ENCODE results near the gene PAQR8. TPM values are rescaled to one million over a fixed set of nuclear protein-coding genes. Genes with fewer than 3 reads are reported as not detected.

PAQR8 gene
- total RNA-seq, 3 donors from 2014 or later, result 70.6 to 184 (median 81.4) TPM

DNA sequence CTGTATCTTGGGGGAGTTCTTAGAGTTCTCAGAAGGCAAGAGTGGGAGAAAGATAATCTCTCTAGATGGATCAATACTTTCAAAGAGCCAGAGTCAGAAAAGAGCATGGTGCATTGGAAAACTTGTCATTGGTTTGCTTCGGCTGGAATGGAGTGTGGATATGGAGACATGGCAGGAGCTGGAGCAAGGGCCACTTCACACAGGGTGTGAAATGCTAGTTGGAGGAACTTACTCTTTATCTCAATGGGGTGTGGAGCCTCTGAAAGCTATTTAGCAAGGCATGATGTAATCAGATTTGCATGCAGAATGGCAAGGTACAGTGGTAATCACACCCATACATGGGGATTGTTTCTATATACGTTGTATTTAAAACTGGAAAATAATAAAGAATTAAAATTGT lies 31.5 kb upstream of the PAQR8 start:
- TF ChIP-seq, protein P1, sequence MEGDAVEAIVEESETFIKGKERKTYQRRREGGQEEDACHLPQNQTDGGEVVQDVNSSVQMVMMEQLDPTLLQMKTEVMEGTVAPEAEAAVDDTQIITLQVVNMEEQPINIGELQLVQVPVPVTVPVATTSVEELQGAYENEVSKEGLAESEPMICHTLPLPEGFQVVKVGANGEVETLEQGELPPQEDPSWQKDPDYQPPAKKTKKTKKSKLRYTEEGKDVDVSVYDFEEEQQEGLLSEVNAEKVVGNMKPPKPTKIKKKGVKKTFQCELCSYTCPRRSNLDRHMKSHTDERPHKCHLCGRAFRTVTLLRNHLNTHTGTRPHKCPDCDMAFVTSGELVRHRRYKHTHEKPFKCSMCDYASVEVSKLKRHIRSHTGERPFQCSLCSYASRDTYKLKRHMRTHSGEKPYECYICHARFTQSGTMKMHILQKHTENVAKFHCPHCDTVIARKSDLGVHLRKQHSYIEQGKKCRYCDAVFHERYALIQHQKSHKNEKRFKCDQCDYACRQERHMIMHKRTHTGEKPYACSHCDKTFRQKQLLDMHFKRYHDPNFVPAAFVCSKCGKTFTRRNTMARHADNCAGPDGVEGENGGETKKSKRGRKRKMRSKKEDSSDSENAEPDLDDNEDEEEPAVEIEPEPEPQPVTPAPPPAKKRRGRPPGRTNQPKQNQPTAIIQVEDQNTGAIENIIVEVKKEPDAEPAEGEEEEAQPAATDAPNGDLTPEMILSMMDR (IDR thresholded peaks at IDR 0.05), result no peak
- Histone ChIP-seq H3K4me3 (no peak overlapping the region), H3K9me3 (no peaks in the 10 kb centered on the region), H3K36me3 (ENCODE audit: low read depth) (no peaks in the 10 kb centered on the region), H3K4me1 (ENCODE audit: low read depth) (peaks cover 33% of the 10 kb centered on the region)
- DNase-seq, result peak in 1 of 3 donors; percentile 75
- intact Hi-C loops (cut with DNase I, micrococcal nuclease), result no loop called here
- ATAC-seq, result peak; percentile 81

DNA sequence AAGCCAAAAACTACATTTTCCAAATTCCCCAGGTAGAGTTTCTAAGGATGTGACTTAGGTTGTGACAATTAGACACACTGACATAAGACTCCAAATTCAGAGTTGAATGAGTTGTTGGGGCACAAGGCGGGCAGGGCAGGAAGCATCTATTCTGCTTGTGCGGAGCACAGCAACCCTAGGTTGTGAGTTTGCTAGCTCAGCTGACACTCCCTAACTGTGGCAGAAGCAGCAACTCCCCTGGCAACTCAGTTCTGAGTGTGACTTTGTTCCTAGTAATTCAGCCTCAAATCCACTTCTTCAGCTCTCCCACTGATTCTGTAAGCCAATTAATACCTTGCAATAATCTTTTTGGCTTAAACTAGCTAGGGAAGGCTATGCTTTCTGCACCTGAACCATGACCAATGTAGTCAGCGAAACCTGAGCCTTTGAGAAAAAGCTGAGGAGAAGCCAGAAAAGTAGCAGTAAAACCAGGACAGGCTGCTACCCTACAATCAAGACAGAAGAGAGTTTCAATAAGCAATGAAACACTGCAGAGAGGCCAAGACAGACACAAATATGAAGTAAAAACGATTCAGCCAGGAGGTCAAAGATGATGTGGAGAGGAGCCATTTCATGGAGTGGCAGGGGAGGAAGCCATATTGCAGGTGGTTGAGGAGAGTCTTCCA lies 30.0 kb upstream of the PAQR8 start:
- H3K4me1 ChIP-seq (ENCODE audit: low read depth), result peaks cover 27% of the 10 kb centered on the region
- TF ChIP-seq, protein P1 (IDR thresholded peaks at IDR 0.05), result no peak
- ATAC-seq, result peak; percentile 18
- intact Hi-C loops (cut with DNase I, micrococcal nuclease), result no loop called here
- H3K36me3 ChIP-seq (ENCODE audit: low read depth), result no peaks in the 10 kb centered on the region
- no peaks in the 10 kb centered on the region for H3K9me3 ChIP-seq
- DNase-seq, result no peak
- no peak overlapping the region for H3K4me3 ChIP-seq

DNA sequence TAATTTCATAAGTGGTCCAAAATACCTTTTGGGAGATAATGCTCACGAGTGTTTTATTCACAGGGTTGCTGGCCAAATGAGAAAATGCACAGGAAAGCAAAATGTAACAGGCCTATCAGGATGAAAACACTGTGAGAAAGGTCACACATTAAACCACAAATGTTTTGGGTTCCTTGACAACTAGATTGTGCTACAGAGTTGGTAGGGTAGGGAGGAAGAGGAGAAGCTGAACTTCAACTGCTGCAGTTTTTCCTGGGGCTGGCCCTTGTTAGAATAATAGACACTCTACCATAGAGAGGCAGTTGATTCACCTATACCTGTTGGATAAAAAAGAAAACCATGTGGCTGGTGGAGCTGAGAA lies 28.1 kb upstream of the PAQR8 start:
- no peaks in the 10 kb centered on the region for H3K36me3 ChIP-seq (ENCODE audit: low read depth)
- DNase-seq, result no peak
- intact Hi-C loops (cut with DNase I, micrococcal nuclease), result no loop called here
- peaks cover 22% of the 10 kb centered on the region for H3K4me1 ChIP-seq (ENCODE audit: low read depth)
- TF ChIP-seq, protein P1 (IDR thresholded peaks at IDR 0.05), result no peak
- peak; percentile 56 for ATAC-seq
- no peak overlapping the region for H3K4me3 ChIP-seq
- no peaks in the 10 kb centered on the region for H3K9me3 ChIP-seq

DNA sequence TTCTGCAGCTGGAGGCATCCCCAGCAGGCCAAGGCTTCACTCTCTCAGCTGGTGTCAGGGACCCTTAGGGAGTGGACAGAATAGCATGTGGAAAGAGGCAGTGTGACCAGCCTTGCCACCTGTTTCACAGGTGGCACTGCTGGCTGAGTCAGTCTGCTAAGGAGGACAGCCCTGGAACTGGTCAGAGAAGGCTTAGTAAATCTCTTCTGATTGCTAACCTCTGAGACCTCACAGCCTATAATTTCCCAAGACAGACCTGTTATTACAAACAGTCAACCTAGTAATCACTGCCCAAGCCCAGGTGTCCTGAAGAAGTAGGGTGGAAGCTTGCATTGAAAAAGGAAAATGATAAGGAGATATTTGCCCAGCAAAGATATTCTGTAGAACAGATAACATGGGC lies 26.4 kb upstream of the PAQR8 start:
- Histone ChIP-seq H3K9me3 (no peaks in the 10 kb centered on the region), H3K4me1 (ENCODE audit: low read depth) (peaks cover 6% of the 10 kb centered on the region), H3K36me3 (ENCODE audit: low read depth) (no peaks in the 10 kb centered on the region), H3K4me3 (no peak overlapping the region)
- ATAC-seq, result peak; percentile 41
- DNase-seq, result no peak
- TF ChIP-seq, protein P1 (IDR thresholded peaks at IDR 0.05), result no peak
- intact Hi-C loops (cut with DNase I, micrococcal nuclease), result no loop called here

DNA sequence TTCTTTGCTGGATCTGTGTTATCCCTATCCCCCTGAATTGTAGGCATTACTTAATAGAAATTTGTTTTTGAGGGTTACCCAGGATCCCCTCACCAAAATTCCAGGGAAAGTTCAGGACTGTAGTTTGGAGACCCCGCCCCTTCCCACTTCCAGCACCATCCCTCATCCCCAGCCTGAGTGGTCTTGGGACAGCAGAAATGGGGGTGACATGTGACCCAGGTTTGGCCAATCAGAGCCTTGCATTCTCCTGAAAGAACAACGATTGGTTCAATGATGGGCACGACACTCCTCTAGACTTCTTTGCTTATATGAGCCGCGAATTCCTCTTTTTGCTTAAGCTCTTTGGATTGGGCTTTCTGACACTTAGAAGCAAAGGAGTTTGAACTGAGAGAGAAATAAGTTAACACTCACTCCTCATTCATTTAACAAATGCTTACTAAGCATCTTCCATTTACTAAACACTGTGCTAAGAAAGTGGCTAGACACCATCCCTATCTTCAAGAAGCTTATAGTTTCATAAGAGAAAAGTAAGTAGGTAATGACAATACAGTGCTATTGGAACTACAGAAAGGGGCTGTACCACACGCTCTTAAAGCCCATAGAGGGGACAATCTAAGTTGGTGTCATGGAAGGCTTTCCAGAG lies 24.9 kb upstream of the PAQR8 start:
- H3K36me3 ChIP-seq (ENCODE audit: low read depth), result no peaks in the 10 kb centered on the region
- no peak overlapping the region for H3K4me3 ChIP-seq
- ATAC-seq, result no peak
- no peak for DNase-seq
- TF ChIP-seq, protein P1 (IDR thresholded peaks at IDR 0.05), result no peak
- peaks cover 2% of the 10 kb centered on the region for H3K4me1 ChIP-seq (ENCODE audit: low read depth)
- H3K9me3 ChIP-seq, result no peaks in the 10 kb centered on the region
- intact Hi-C loops (cut with DNase I, micrococcal nuclease), result no loop called here
